ENCODE measurements around the gene BTBD9.

Gene BTBD9

DNA sequence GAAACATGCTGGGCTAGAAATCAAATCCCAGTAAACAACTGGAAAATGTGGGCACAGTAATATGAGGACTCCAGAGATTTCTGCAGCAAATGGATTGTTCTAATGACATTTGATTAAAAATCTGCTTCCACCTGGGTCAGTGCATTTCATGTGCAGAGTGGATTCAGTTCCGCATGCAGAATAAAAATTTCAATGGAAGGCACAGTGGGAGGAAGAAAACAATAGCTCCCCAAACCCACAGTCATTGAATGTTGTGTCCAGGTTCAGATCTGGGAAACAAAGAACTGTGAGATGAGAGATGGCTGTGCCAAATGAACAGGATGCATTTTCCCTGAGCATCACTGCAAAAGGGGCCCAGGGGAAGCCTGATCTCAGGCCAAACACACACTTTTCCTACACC, 403.1 kb downstream of the BTBD9 start:
- Histone ChIP-seq H3K27me3 (ENCODE audit: control insufficient read depth, low read length) (peaks cover 5% of the 10 kb centered on the region; the same call in 1 of the 2 replicates), H3K36me3 (ENCODE audit: control insufficient read depth, low read length) (no peaks in the 10 kb centered on the region), H3F3A (ENCODE audit: control insufficient read depth, insufficient read depth) (no peaks in the 10 kb centered on the region), H3K4me3 (ENCODE audit: low read length) (no peak overlapping the region), H3K9me2 (replicated peaks; ENCODE audit: control insufficient read depth, low read length) (no peaks in the 10 kb centered on the region), H3K79me2 (ENCODE audit: control insufficient read depth, low read length) (no peaks in the 10 kb centered on the region), H3K27ac (ENCODE audit: low read depth, low read length) (no peak overlapping the region), H3K4me2 (ENCODE audit: low read length) (no peak overlapping the region), H3K4me1 (ENCODE audit: control insufficient read depth, low read length) (no peaks in the 10 kb centered on the region), H4K20me1 (ENCODE audit: control insufficient read depth, insufficient read depth, low read depth, low read length) (no peaks in the 10 kb centered on the region), H3K9me3 (ENCODE audit: control insufficient read depth, insufficient read depth, low read length) (no peaks in the 10 kb centered on the region)
- no peak for TF ChIP-seq EZH2phosphoT487 (IDR thresholded peaks at IDR 0.05; ENCODE audit: borderline replicate concordance, low read length)
- TF ChIP-seq, protein P1, sequence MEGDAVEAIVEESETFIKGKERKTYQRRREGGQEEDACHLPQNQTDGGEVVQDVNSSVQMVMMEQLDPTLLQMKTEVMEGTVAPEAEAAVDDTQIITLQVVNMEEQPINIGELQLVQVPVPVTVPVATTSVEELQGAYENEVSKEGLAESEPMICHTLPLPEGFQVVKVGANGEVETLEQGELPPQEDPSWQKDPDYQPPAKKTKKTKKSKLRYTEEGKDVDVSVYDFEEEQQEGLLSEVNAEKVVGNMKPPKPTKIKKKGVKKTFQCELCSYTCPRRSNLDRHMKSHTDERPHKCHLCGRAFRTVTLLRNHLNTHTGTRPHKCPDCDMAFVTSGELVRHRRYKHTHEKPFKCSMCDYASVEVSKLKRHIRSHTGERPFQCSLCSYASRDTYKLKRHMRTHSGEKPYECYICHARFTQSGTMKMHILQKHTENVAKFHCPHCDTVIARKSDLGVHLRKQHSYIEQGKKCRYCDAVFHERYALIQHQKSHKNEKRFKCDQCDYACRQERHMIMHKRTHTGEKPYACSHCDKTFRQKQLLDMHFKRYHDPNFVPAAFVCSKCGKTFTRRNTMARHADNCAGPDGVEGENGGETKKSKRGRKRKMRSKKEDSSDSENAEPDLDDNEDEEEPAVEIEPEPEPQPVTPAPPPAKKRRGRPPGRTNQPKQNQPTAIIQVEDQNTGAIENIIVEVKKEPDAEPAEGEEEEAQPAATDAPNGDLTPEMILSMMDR (IDR thresholded peaks at IDR 0.05; ENCODE audit: low read depth, low read length, poor library complexity, severe bottlenecking), result no peak

DNA sequence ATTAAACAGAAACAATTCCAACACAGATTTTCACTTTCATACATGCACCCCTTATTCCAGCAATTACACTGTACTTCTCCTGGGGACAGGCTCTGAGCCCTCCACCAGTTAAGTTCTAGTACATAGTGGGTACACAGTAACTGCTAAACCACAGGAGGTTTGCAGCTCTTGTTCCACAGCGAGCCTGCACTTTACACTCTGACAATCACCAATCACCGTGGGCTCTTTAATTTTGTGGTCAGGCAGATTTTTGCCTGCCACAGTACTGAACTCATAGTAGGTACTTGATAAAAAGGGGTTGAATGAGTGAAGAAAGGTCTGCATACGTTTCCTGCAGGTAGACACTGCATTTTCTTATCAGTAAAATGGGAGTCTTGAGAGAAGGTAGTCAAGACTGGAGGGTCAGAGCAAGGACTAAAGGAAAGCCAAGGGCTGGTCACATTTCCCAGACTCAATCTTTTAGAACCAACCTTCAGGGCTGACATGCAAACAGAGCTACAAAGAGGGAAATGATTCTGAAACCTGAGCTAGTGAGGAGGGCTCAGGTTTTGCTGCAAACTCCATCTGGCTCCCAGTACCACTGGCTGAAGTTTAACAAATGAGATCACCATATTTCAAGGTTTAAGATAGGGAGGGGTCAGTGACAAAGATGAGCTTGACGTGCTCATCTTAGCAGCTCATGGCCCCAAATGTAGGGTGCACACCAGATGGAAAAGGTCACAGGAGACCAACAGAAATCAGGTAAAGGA, 404.6 kb downstream of the BTBD9 start:
- H3F3A ChIP-seq (ENCODE audit: control insufficient read depth, insufficient read depth), result no peaks in the 10 kb centered on the region
- H3K4me2 ChIP-seq (ENCODE audit: low read length), result no peak overlapping the region
- H3K9me2 ChIP-seq (replicated peaks; ENCODE audit: control insufficient read depth, low read length), result no peaks in the 10 kb centered on the region
- no peak for TF ChIP-seq EZH2phosphoT487 (IDR thresholded peaks at IDR 0.05; ENCODE audit: borderline replicate concordance, low read length)
- TF ChIP-seq, protein P1 (IDR thresholded peaks at IDR 0.05; ENCODE audit: low read depth, low read length, poor library complexity, severe bottlenecking), result no peak
- peaks cover 5% of the 10 kb centered on the region; the same call in 1 of the 2 replicates for H3K27me3 ChIP-seq (ENCODE audit: control insufficient read depth, low read length)
- no peaks in the 10 kb centered on the region for H3K4me1 ChIP-seq (ENCODE audit: control insufficient read depth, low read length)
- no peaks in the 10 kb centered on the region for H4K20me1 ChIP-seq (ENCODE audit: control insufficient read depth, insufficient read depth, low read depth, low read length)
- H3K9me3 ChIP-seq (ENCODE audit: control insufficient read depth, insufficient read depth, low read length), result no peaks in the 10 kb centered on the region
- H3K27ac ChIP-seq (ENCODE audit: low read depth, low read length), result no peak overlapping the region
- H3K79me2 ChIP-seq (ENCODE audit: control insufficient read depth, low read length), result no peaks in the 10 kb centered on the region
- H3K36me3 ChIP-seq (ENCODE audit: control insufficient read depth, low read length), result no peaks in the 10 kb centered on the region
- H3K4me3 ChIP-seq (ENCODE audit: low read length), result no peak overlapping the region

DNA sequence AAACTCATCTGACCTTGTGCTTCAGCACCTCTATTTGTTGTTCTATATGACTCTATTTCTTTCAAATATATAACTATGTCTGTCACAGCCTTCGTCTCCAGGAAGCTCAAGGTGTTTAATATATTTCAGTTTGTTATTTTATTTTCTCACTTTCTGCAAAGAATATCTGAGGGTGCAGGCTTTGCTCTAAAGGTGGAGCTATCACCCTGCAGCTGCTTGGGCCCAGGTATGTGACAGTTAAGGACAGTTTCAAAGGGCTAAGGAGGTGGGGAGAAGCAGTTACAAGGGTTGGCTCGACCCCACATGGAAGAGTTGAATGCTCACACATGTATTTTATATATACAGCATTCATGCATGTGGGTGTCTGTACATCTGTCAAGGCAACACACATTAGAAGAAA, 405.6 kb downstream of the BTBD9 start:
- H3F3A ChIP-seq (ENCODE audit: control insufficient read depth, insufficient read depth), result no peaks in the 10 kb centered on the region
- TF ChIP-seq, protein P1 (IDR thresholded peaks at IDR 0.05; ENCODE audit: low read depth, low read length, poor library complexity, severe bottlenecking), result no peak
- TF ChIP-seq EZH2phosphoT487 (IDR thresholded peaks at IDR 0.05; ENCODE audit: borderline replicate concordance, low read length), result no peak
- no peaks in the 10 kb centered on the region for H3K36me3 ChIP-seq (ENCODE audit: control insufficient read depth, low read length)
- no peaks in the 10 kb centered on the region for H4K20me1 ChIP-seq (ENCODE audit: control insufficient read depth, insufficient read depth, low read depth, low read length)
- H3K4me1 ChIP-seq (ENCODE audit: control insufficient read depth, low read length), result no peaks in the 10 kb centered on the region
- H3K9me2 ChIP-seq (replicated peaks; ENCODE audit: control insufficient read depth, low read length), result no peaks in the 10 kb centered on the region
- peaks cover 5% of the 10 kb centered on the region; the same call in 1 of the 2 replicates for H3K27me3 ChIP-seq (ENCODE audit: control insufficient read depth, low read length)
- no peak overlapping the region for H3K27ac ChIP-seq (ENCODE audit: low read depth, low read length)
- no peak overlapping the region for H3K4me2 ChIP-seq (ENCODE audit: low read length)
- no peaks in the 10 kb centered on the region for H3K9me3 ChIP-seq (ENCODE audit: control insufficient read depth, insufficient read depth, low read length)
- H3K4me3 ChIP-seq (ENCODE audit: low read length), result no peak overlapping the region
- no peaks in the 10 kb centered on the region for H3K79me2 ChIP-seq (ENCODE audit: control insufficient read depth, low read length)

Data from DOHH2 (cell line).